Inferior parietal cortex (tissue), 1 donor: ENCODE results near the gene IFNA21.
"Not testable (repeated sequence)": the region's sequence is repeated elsewhere in the genome, so short reads cannot be mapped to it uniquely, and the experiment has no call there.

ENCODE experiments used
- DNase-seq: peaks from one replicate; pipeline ENCODE4 v3.0.0-alpha.2; 2016; ENCODE audit errors: extremely low spot score

Gene IFNA21

DNA sequence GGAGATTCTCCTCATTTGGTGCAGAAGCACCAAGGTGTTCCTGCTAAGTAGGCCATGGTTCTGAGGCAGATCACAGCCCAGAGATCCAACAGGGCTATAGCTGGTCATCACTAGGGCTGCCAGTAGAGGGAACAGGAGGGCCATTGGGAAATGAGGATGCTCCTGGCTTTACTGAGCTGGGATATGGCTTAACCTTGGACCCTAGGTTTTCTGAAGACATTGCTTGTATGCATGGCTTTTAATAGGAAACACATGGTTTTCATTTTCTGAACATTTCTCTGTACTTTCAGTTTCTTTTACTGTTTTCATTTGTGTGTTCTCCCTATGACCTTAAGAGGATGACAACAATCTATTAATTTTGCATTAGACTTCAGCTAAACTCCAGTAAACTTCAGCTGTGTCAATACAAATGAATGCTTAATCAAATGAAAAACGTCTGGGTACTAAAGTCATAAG, 25.0 kb downstream of the IFNA21 start, which contains the start of gene IFNW1:
Gene IFNW1, minus strand, starts transcription at position 406 of the 456 bp plus-strand sequence. Its CDS starts 262 bp downstream, at position 144.
- no peak for DNase-seq

DNA sequence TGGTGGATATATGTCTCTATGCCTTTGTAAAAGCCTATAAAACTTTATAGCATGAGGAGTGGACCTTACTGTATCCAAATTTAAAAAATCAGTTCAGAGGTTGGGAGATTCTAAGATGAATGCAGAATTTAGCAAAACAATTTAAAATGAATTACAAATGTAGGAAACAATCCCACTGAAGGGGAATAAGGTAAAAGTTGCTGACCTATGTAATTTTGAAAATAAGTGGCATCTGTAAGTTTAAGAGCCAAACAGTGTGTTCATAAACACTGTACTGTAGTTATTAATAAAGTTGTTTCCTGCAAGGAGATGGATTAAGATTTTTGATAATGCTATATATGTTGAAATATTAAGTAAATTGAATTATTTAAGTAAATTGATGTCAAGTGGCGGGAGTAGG, 29.4 kb downstream of the IFNA21 start:
- no peak for DNase-seq

DNA sequence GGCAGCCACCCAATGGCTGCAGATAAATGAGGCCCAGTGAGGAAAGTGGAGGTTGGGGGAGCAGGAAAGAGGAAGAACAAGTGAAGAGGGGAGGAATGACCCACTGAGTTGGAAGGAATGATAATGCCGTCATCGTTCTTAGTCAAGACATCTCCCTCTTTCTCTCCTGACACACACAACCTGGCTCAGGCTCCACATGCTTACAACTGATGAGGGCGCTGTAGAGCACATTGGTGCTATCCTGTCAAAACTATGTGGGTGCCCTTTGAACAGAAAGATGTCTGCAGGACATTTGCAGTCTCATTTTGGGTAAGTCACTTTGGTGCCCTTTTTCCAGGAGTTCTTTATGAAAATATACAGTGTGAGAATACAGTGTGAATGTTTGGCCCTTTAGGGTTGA, 30.7 kb downstream of the IFNA21 start:
- no peak for DNase-seq

DNA sequence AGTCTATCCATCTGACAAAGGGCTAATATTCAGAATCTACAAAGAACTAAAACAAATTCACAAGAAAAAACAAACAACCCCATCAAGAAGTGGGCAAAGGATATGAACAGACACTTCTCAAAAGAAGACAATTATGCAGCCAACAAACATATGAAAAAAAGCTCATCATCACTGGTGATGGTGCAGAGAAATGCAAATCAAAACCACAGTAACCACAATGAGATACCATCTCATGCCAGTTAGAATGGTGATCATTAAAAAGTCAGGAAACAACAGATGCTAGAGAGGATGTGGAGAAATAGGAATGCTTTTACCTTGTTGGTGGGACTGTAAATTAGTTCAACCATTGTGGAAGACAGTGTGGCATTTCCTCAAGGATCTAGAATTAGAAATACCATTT, 38.3 kb downstream of the IFNA21 start:
- DNase-seq: not testable (repeated sequence)

DNA sequence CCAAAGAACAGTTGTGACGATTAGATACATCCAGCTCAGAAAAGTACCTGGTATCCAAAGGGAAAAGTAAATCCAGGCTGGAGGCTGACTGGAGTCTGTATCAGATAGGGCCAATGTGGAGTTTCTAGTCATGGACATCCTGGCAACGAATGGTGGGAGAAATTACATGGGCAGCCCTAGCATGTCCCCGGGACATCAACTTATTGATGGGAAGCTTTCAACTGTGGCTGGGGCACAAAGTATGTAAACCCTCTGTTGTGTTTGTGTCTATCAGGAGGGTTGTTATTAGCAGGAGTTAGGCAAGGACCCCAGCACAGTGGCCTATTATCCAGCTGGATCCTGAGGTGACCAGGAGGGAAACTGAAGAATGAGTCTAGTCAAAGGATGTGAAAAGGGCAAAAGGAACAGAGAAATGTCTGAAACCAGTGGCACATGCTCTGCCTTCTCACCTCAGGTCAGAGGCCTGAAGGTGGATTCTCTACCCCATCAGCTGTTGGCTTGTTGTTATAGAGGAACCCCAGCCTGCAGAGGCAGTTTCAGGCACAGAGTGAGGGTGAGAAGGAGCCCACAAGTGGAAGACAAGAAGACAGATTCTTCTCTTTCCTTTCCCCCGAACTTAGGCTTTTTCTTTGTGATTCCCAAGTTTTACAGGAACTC, 44.7 kb downstream of the IFNA21 start:
- no peak for DNase-seq

DNA sequence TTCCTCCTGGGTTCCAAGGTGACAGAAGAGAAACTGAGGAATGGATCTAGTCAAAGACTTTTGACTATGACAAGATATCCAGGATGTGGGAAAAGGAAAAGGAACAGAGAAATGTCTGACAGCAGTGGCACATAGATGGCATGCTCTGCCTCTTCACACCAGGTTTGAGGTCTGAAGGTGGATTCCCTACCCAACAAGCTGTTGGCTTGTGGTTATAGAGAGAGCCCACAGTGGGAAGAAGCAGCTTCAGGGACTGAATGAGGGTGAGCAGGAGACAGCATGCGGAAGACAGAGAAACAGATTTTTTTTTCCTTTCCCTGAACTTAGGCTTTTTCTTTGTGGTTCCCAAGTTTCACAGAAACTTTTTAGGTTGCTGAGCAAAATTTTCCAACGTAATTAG, 45.4 kb downstream of the IFNA21 start:
- DNase-seq: no peak

DNA sequence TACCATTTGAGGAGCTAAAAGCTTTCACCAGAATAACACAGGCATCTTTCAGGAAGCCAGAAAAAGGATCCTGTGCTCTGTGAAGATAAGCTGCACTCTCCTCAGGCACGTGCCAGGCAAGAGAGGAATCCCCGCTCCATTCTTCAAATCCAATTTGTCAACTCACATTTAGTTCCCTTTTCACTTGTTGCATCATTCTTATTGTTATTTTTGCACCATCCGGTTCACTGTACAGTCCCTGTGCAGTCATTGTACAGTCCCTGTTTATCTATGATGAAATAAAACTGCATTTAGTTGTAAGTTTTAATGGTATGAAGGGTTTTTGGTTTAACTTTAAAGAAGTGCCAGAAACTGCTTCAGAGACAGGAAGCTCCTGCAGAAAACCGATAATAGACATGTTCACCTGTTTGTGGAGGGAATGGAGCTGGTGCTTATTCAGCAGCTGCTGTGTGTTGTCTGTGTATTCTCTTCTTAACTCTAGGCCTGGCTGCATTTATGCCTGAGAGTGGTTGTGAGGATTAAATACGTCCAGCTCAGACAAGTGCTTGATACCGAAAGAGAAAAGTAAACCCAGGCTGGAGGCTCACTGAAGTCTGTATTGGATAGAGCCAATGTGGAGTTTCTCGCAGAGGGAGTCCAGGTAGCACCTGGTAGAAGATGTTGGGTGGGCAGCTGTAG, 47.2 kb downstream of the IFNA21 start:
- DNase-seq: no peak
